Measurements from ENCODE around the gene FBN1.

The FBN1 gene

GRCh38 chr15:48367483-48367882, 278.0 kb downstream of the FBN1 start:
- TF ChIP-seq CTCF (IDR thresholded peaks at IDR 0.05; ENCODE audit: control extremely low read depth, extremely low read depth, low read depth, missing control alignments) = no peak
- ChIA-PET POLR2A (no interaction called here), CTCF (interaction anchor here (3.4 kb wide), 1 partner anchor 15 kb away, joined by 16 read pairs; no protein-coding TSS in a partner anchor)

GRCh38 chr15:48366584-48367312, 278.8 kb downstream of the FBN1 start:
- CTCF ChIA-PET = no interaction called here
- POLR2A ChIA-PET = no interaction called here
- no peak for DNase-seq (ENCODE audit: extremely low spot score)
- TF ChIP-seq CTCF (IDR thresholded peaks at IDR 0.05; ENCODE audit: control extremely low read depth, extremely low read depth, low read depth, missing control alignments) = no peak

More at GRCh38 chr15:48367483-48367882, 278.0 kb downstream of the FBN1 start:
- no peak for DNase-seq (ENCODE audit: extremely low spot score)

- DNase-seq (ENCODE audit: extremely low spot score) = no peak
- CTCF ChIA-PET = interaction anchor here (1.0 to 1.3 kb wide), 2 partner anchors 8 to 13 kb away, joined by 3 to 4 read pairs; no protein-coding TSS in a partner anchor
- TF ChIP-seq CTCF (IDR thresholded peaks at IDR 0.05; ENCODE audit: control extremely low read depth, extremely low read depth, low read depth, missing control alignments) = no peak
- POLR2A ChIA-PET = no interaction called here
Observed at GRCh38 chr15:48365575-48365974, 279.9 kb downstream of the FBN1 start.

- DNase-seq (ENCODE audit: extremely low spot score) = no peak
- ChIA-PET POLR2A (no interaction called here), CTCF (interaction anchor here (0.7 to 0.9 kb wide), 3 partner anchors 11 to 139 kb away, joined by 3 read pairs; no protein-coding TSS in a partner anchor)
- no peak for TF ChIP-seq CTCF (IDR thresholded peaks at IDR 0.05; ENCODE audit: control extremely low read depth, extremely low read depth, low read depth, missing control alignments)
Observed at GRCh38 chr15:48363474-48363873, 282.0 kb downstream of the FBN1 start.

GRCh38 chr15:48361685-48362084, 283.8 kb downstream of the FBN1 start:
- no peak for DNase-seq (ENCODE audit: extremely low spot score)
- ChIA-PET CTCF (interaction anchor here (0.8 to 1.9 kb wide), 6 partner anchors 9 to 1165 kb away, joined by 3 to 17 read pairs (median 4); no protein-coding TSS in a partner anchor), POLR2A (no interaction called here)
- no peak for TF ChIP-seq CTCF (IDR thresholded peaks at IDR 0.05; ENCODE audit: control extremely low read depth, extremely low read depth, low read depth, missing control alignments)

GRCh38 chr15:48360841-48361240, 284.7 kb downstream of the FBN1 start:
- POLR2A ChIA-PET = no interaction called here
- TF ChIP-seq CTCF (IDR thresholded peaks at IDR 0.05; ENCODE audit: control extremely low read depth, extremely low read depth, low read depth, missing control alignments) = no peak
- DNase-seq (ENCODE audit: extremely low spot score) = no peak
- CTCF ChIA-PET = interaction anchor here (1.9 kb wide), 1 partner anchor 8 kb away, joined by 17 read pairs; no protein-coding TSS in a partner anchor

Data from GM10248 (cell line).